Activated CD4-positive, alpha-beta T cell treated with anti-CD3 and anti-CD28 coated beads for 24 hours (primary cell): ENCODE results near the gene PTEN.
"Not testable (repeated sequence)": the region's sequence is repeated elsewhere in the genome, so short reads cannot be mapped to it uniquely, and the experiment has no call there.

Experiments
- DNase-seq, 2 donors: peaks; one replicate each; pipeline ENCODE4 v3.0.0-alpha.2; 2020; ENCODE audit warnings: low read depth in 2 of 2

PTEN gene

GRCh38 chr10:87845624-87845998 is 17.8 kb upstream of the PTEN start:
- DNase-seq: no peak

- DNase-seq: no peak
Measured at GRCh38 chr10:87846023-87846422, 17.4 kb upstream of the PTEN start.

GRCh38 chr10:87846711-87847110 is 16.7 kb upstream of the PTEN start:
- DNase-seq: not testable (repeated sequence)

GRCh38 chr10:87847550-87847949 is 15.9 kb upstream of the PTEN start:
- no peak for DNase-seq

GRCh38 chr10:87849001-87849400 is 14.4 kb upstream of the PTEN start:
- no peak for DNase-seq

GRCh38 chr10:87850742-87851205 is 12.7 kb upstream of the PTEN start:
- peak in 1 of 2 donors; percentile 18 for DNase-seq

- no peak for DNase-seq
Measured at GRCh38 chr10:87852089-87852488, 11.3 kb upstream of the PTEN start.

- DNase-seq: not testable (repeated sequence)
Measured at GRCh38 chr10:87855247-87855646, 8.2 kb upstream of the PTEN start.

GRCh38 chr10:87855665-87856064 is 7.8 kb upstream of the PTEN start:
- DNase-seq: not testable (repeated sequence)

GRCh38 chr10:87860156-87860795 is 3.1 kb upstream of the PTEN start:
- DNase-seq: no peak

- DNase-seq: no peak
Measured at GRCh38 chr10:87860816-87861403, 2.5 kb upstream of the PTEN start.

- peak in 1 of 2 donors; percentile 4 for DNase-seq
Measured at GRCh38 chr10:87861566-87861952, 1.9 kb upstream of the PTEN start.

- DNase-seq: peak; percentile 89 to 90
Measured at GRCh38 chr10:87861953-87862678, 1.3 kb upstream of the PTEN start.

GRCh38 chr10:87862679-87863052 is 759 bp upstream of the PTEN start:
- peak in 1 of 2 donors; percentile 44 for DNase-seq

- peak in 1 of 2 donors; percentile 10 for DNase-seq
Measured at GRCh38 chr10:87863951-87864495, 598 bp downstream of the PTEN start.

- no peak for DNase-seq
Measured at GRCh38 chr10:87864496-87865059, 1.2 kb downstream of the PTEN start.

- DNase-seq: no peak
Measured at GRCh38 chr10:87865241-87865881, 1.9 kb downstream of the PTEN start.

- DNase-seq: no peak
Measured at GRCh38 chr10:87866412-87866974, 3.1 kb downstream of the PTEN start.

- no peak for DNase-seq
Measured at GRCh38 chr10:87867453-87867852, 4.0 kb downstream of the PTEN start.

GRCh38 chr10:87868277-87868676 is 4.9 kb downstream of the PTEN start:
- DNase-seq: no peak

- DNase-seq: not testable (repeated sequence)
Measured at GRCh38 chr10:87869139-87869538, 5.7 kb downstream of the PTEN start.
